H9 (cell line): ENCODE results near the gene CIB4. TPM values are rescaled to one million over a fixed set of nuclear protein-coding genes. Genes with fewer than 3 reads are reported as not detected.

ENCODE experiments used
- DNase-seq: peaks from one replicate; pipeline ENCODE4 v3.0.0-alpha.2; 2017
- H2AFZ ChIP-seq: one replicate; pipeline ENCODE4 v1.6.1; 2013; ENCODE audit warnings: mild to moderate bottlenecking, low read length, control low read depth, moderate library complexity
- H2AK5ac ChIP-seq: 2 replicates; pipeline ENCODE4 v1.6.1; 2013; ENCODE audit warnings: low read length, control low read depth, mixed read lengths; ENCODE audit not compliant: insufficient read length
- H2BK120ac ChIP-seq: one replicate; pipeline ENCODE4 v1.6.1; 2013; ENCODE audit warnings: low read depth, mild to moderate bottlenecking, low read length, control low read depth, inconsistent platforms; ENCODE audit not compliant: poor library complexity, severe bottlenecking
- H2BK12ac ChIP-seq: 2 replicates; pipeline ENCODE4 v1.6.1; 2013; ENCODE audit warnings: low read length, control low read depth, mixed read lengths, low read depth; ENCODE audit not compliant: insufficient read length
- H2BK15ac ChIP-seq: 2 replicates; pipeline ENCODE4 v1.6.1; 2013; ENCODE audit warnings: low read depth, low read length, control low read depth
- H2BK20ac ChIP-seq: one replicate; pipeline ENCODE4 v1.6.1; 2013; ENCODE audit warnings: low read depth, mild to moderate bottlenecking, low read length, control low read depth, inconsistent platforms; ENCODE audit not compliant: poor library complexity, severe bottlenecking
- H2BK5ac ChIP-seq: 2 replicates; pipeline ENCODE4 v1.6.1; 2013; ENCODE audit warnings: low read length, control low read depth, mixed read lengths; ENCODE audit not compliant: insufficient read length
- H3K14ac ChIP-seq: 2 replicates; pipeline ENCODE4 v1.6.1; 2013; ENCODE audit warnings: low read length, control low read depth; ENCODE audit not compliant: insufficient read depth
- H3K18ac ChIP-seq: 2 replicates; pipeline ENCODE4 v1.6.1; 2013; ENCODE audit warnings: low read depth, mild to moderate bottlenecking, mixed read lengths, low read length, control low read depth; ENCODE audit not compliant: insufficient read length
- H3K23ac ChIP-seq: 2 replicates; pipeline ENCODE4 v1.6.1; 2013; ENCODE audit warnings: low read length, control low read depth, mixed read lengths, low read depth; ENCODE audit not compliant: insufficient read length
- H3K23me2 ChIP-seq: 2 replicates; pipeline ENCODE4 v1.6.1; 2013; ENCODE audit warnings: low read depth, mild to moderate bottlenecking, mixed read lengths, low read length, control low read depth; ENCODE audit not compliant: insufficient read length, poor library complexity, severe bottlenecking
- H3K27ac ChIP-seq: 2 replicates; pipeline ENCODE4 v1.5.1; 2013; ENCODE audit warnings: low read length, control low read depth, mixed read lengths, low read depth; ENCODE audit not compliant: insufficient read length
- H3K27me3 ChIP-seq: 2 replicates; pipeline ENCODE4 v1.6.1; 2013; ENCODE audit warnings: low read length, control low read depth, inconsistent platforms; ENCODE audit not compliant: insufficient read depth
- H3K4ac ChIP-seq: 2 replicates; pipeline ENCODE4 v1.6.1; 2013; ENCODE audit warnings: low read depth, mild to moderate bottlenecking, control low read depth, inconsistent platforms, low read length, moderate library complexity
- H3K4me1 ChIP-seq: 2 replicates; pipeline ENCODE4 v1.6.1; 2013; ENCODE audit warnings: low read length, control low read depth, inconsistent platforms; ENCODE audit not compliant: insufficient read depth
- H3K4me2 ChIP-seq: 2 replicates; pipeline ENCODE4 v1.6.1; 2013; ENCODE audit warnings: low read length, control low read depth, mixed read lengths; ENCODE audit not compliant: insufficient read length, insufficient read depth
- H3K56ac ChIP-seq: 2 replicates; pipeline ENCODE4 v1.6.1; 2013; ENCODE audit warnings: low read depth, mild to moderate bottlenecking, mixed read lengths, low read length, control low read depth; ENCODE audit not compliant: insufficient read length
- H3K79me1 ChIP-seq: 2 replicates; pipeline ENCODE4 v1.6.1; 2013; ENCODE audit warnings: low read depth, mild to moderate bottlenecking, moderate library complexity, low read length, control low read depth, inconsistent platforms; ENCODE audit not compliant: insufficient read depth, poor library complexity, severe bottlenecking
- H3K79me2 ChIP-seq: 2 replicates; pipeline ENCODE4 v1.6.1; 2013; ENCODE audit warnings: low read length, control low read depth, inconsistent platforms; ENCODE audit not compliant: insufficient read depth
- H3K9ac ChIP-seq: 2 replicates; pipeline ENCODE4 v1.6.1; 2013; ENCODE audit warnings: low read length, control low read depth, mixed read lengths; ENCODE audit not compliant: insufficient read length; ENCODE audit errors: extremely low read depth
- H3K9me3 ChIP-seq: one replicate; pipeline ENCODE4 v1.6.1; 2013; ENCODE audit warnings: low read depth, low read length, inconsistent platforms; ENCODE audit not compliant: control insufficient read depth
- H3T11ph ChIP-seq: one replicate; pipeline ENCODE4 v1.6.1; 2013; ENCODE audit warnings: mild to moderate bottlenecking, low read length, control low read depth, inconsistent platforms
- H4K20me1 ChIP-seq: one replicate; pipeline ENCODE4 v1.6.1; 2013; ENCODE audit not compliant: control insufficient read depth, insufficient read length, insufficient read depth
- H4K5ac ChIP-seq: 2 replicates; pipeline ENCODE4 v1.6.1; 2013; ENCODE audit warnings: low read depth, mild to moderate bottlenecking, mixed read lengths, low read length, control low read depth; ENCODE audit not compliant: insufficient read length
- H4K8ac ChIP-seq: replicated peaks from 2 replicates; pipeline ENCODE4 v1.6.1; 2013; ENCODE audit warnings: low read length, control low read depth, mixed read lengths, low read depth; ENCODE audit not compliant: insufficient read length
- H4K91ac ChIP-seq: 2 replicates; pipeline ENCODE4 v1.6.1; 2013; ENCODE audit warnings: low read depth, mild to moderate bottlenecking, moderate library complexity, mixed read lengths, low read length, control low read depth; ENCODE audit not compliant: insufficient read length
- H3K27ac Mint-ChIP-seq, 3 experiments: 2 replicates in 2 of 3; 3 replicates in 1 of 3; pipeline ENCODE4 v1.8.0; 2020 to 2021; ENCODE audit warnings: mixed read lengths in 3 of 3, mild to moderate bottlenecking in 1 of 3, moderate library complexity in 1 of 3
- H3K27me3 Mint-ChIP-seq: 2 replicates; pipeline ENCODE4 v1.8.0; 2021; ENCODE audit warnings: low read depth, mild to moderate bottlenecking, moderate library complexity, mixed read lengths
- H3K36me3 Mint-ChIP-seq, 3 experiments: 2 replicates in 2 of 3; 3 replicates in 1 of 3; pipeline ENCODE4 v1.8.0; 2020 to 2021; ENCODE audit warnings: low read depth in 3 of 3, mixed read lengths in 3 of 3; ENCODE audit not compliant: insufficient read depth in 1 of 3
- H3K4me1 Mint-ChIP-seq, 2 experiments: 2 replicates each; pipeline ENCODE4 v1.8.0; 2020; ENCODE audit warnings: mixed read lengths in 2 of 2
- H3K4me3 Mint-ChIP-seq, 2 experiments: 2 replicates in 1 of 2; 3 replicates in 1 of 2; pipeline ENCODE4 v1.8.0; 2020 to 2021; ENCODE audit warnings: mild to moderate bottlenecking in 2 of 2, mixed read lengths in 2 of 2, moderate library complexity in 1 of 2
- H3K9me3 Mint-ChIP-seq, 2 experiments: 2 replicates in 1 of 2; 3 replicates in 1 of 2; pipeline ENCODE4 v1.8.0; 2020; ENCODE audit warnings: mild to moderate bottlenecking in 2 of 2, mixed read lengths in 2 of 2, moderate library complexity in 1 of 2
- CTCF ChIP-seq: fragments of 200-600 bp; sonication (generic); conservative IDR thresholded peaks from 3 replicates; pipeline ENCODE4 v1.8.0; 2021; ENCODE audit warnings: antibody characterized with exemption, mild to moderate bottlenecking
- WGBS: extraction: QIAGEN DNeasy Blood & Tissue Kit; methylation state at CpG from one replicate; pipeline ENCODE4 v1.1.7; 2013; ENCODE audit warnings: missing lambda C conversion rate, low lambda C conversion rate, mixed read lengths; ENCODE audit not compliant: insufficient read length; ENCODE audit errors: extremely low coverage; 5-methylcytosine and 5-hydroxymethylcytosine counted together
- total RNA-seq: library from RNA; stranded (reverse); gene quantifications from 2 replicates; pipeline ENCODE4 v1.2.1, GENCODE V29; 2021

Gene CIB4
- total RNA-seq, 1 experiment from 2014 or later, result not detected

- Histone ChIP-seq H4K20me1 (no peaks in the 10 kb centered on the region), H3K27ac (no peak overlapping the region), H2BK20ac (no peak overlapping the region), H3K79me1 (no peaks in the 10 kb centered on the region), H3T11ph (no peak overlapping the region), H2BK5ac (no peak overlapping the region), H3K23me2 (no peaks in the 10 kb centered on the region), H2BK12ac (no peak overlapping the region), H3K27me3 (no peaks in the 10 kb centered on the region), H4K8ac (no peak overlapping the region), H2BK120ac (no peak overlapping the region), H3K23ac (no peak overlapping the region), H3K79me2 (no peaks in the 10 kb centered on the region), H3K4me1 (no peaks in the 10 kb centered on the region), H2AK5ac (no peak overlapping the region), H2AFZ (no peak overlapping the region), H3K4ac (no peak overlapping the region), H3K18ac (no peak overlapping the region), H3K9me3 (no peaks in the 10 kb centered on the region), H4K91ac (no peak overlapping the region), H2BK15ac (no peak overlapping the region), H3K4me2 (no peak overlapping the region), H3K14ac (no peak overlapping the region), H3K9ac (no peak overlapping the region), H4K5ac (no peak overlapping the region), H3K56ac (no peak overlapping the region)
- no CpG with 5 or more reads among the region's 8 CpGs for WGBS
- Mint-ChIP-seq H3K27ac (no peak overlapping the region; a peak in 1 of 7 replicates), H3K9me3 (no peaks in the 10 kb centered on the region), H3K4me3 (no peak overlapping the region), H3K36me3 (no peaks in the 10 kb centered on the region), H3K27me3 (peaks cover 20% of the 10 kb centered on the region), H3K4me1 (peaks cover 0 to 11% of the 10 kb centered on the region in 2 experiments; a peak in 2 of 4 replicates)
- no peak for TF ChIP-seq CTCF
- DNase-seq, result peak; percentile 19
Observed at GRCh38 chr2:26583381-26583911, 57.7 kb downstream of the CIB4 start.
